SKM-1 (cell line): ENCODE data around the gene AP1M1.
A peak's percentile ranks its signal among the peaks of the same experiment; 100 is the strongest.
"Not testable (repeated sequence)": the region's sequence is repeated elsewhere in the genome, so short reads cannot be mapped to it uniquely, and the experiment has no call there.

ENCODE experiments used
- DNase-seq: peaks from one replicate; lab custom pipeline; 2025; ENCODE audit not compliant: unreplicated experiment; lab: John Stamatoyannopoulos, UW

The AP1M1 gene

GRCh38 chr19:16197622-16198369, at the start of gene AP1M1:
Gene AP1M1, plus strand, starts transcription at chr19:16197911. Its CDS starts 116 bp downstream, at chr19:16198027.
- peak; percentile 86 for DNase-seq

- DNase-seq, result no peak
Measured at GRCh38 chr19:16148443-16149229, 49.1 kb upstream of the AP1M1 start.

GRCh38 chr19:16153582-16154336, 44.0 kb upstream of the AP1M1 start:
- no peak for DNase-seq

- no peak for DNase-seq
Measured at GRCh38 chr19:16154557-16154956, 43.2 kb upstream of the AP1M1 start.

- no peak for DNase-seq
Measured at GRCh38 chr19:16155128-16155527, 42.6 kb upstream of the AP1M1 start.

- DNase-seq, result no peak
Measured at GRCh38 chr19:16156904-16157303, 40.8 kb upstream of the AP1M1 start.

- DNase-seq, result no peak
Measured at GRCh38 chr19:16157601-16158000, 40.1 kb upstream of the AP1M1 start.

- no peak for DNase-seq
Measured at GRCh38 chr19:16159655-16160054, 38.1 kb upstream of the AP1M1 start.

GRCh38 chr19:16160445-16160942, 37.2 kb upstream of the AP1M1 start:
- DNase-seq, result no peak

GRCh38 chr19:16160943-16161560, 36.7 kb upstream of the AP1M1 start:
- no peak for DNase-seq

GRCh38 chr19:16161840-16162239, 35.9 kb upstream of the AP1M1 start:
- no peak for DNase-seq

GRCh38 chr19:16164222-16164890, 33.4 kb upstream of the AP1M1 start:
- no peak for DNase-seq

- DNase-seq, result no peak
Measured at GRCh38 chr19:16166417-16166816, 31.3 kb upstream of the AP1M1 start.

- no peak for DNase-seq
Measured at GRCh38 chr19:16167055-16167454, 30.7 kb upstream of the AP1M1 start.

GRCh38 chr19:16168465-16169081, 29.1 kb upstream of the AP1M1 start:
- DNase-seq, result peak; percentile 82

GRCh38 chr19:16170134-16170533, 27.6 kb upstream of the AP1M1 start:
- no peak for DNase-seq

GRCh38 chr19:16175954-16176353, 21.8 kb upstream of the AP1M1 start:
- no peak for DNase-seq

- DNase-seq, result not testable (repeated sequence)
Measured at GRCh38 chr19:16178866-16179265, 18.8 kb upstream of the AP1M1 start.

- no peak for DNase-seq
Measured at GRCh38 chr19:16180611-16181010, 17.1 kb upstream of the AP1M1 start.

- DNase-seq, result no peak
Measured at GRCh38 chr19:16184665-16185122, 13.0 kb upstream of the AP1M1 start.
